K562 (cell line): ENCODE measurements around the gene PRICKLE2. TPM values are rescaled to one million over a fixed set of nuclear protein-coding genes. Genes with fewer than 3 reads are reported as not detected.
A peak's percentile ranks its signal among the peaks of the same experiment; 100 is the strongest.

Source experiments
- ATAC-seq: fragments of 200-7000 bp; cut with Tn5 transposase; 3 replicates; pipeline ENCODE4 v1.9.1; 2020; ENCODE audit warnings: moderate library complexity
- BruUV-seq: library from RNA; stranded (reverse); fragments of 400-500 nt; replicated peaks from 2 replicates; lab custom pipeline; 2021; lab: Mats Ljungman, UMichigan
- CTCF ChIA-PET: fragments of 300-600 bp; formaldehyde crosslinking; extraction: SDS; loops from one replicate; lab custom pipeline; 2021; ENCODE audit warnings: low intra/inter-chr PET ratio; lab: Yijun Ruan, JAX
- POLR2A ChIA-PET: fragments of 300-600, 350-650 bp; sonication (Branson Sonifier 250); formaldehyde crosslinking; extraction: SDS; loops from one replicate; lab custom pipeline; 2021; ENCODE audit warnings: antibody characterized with exemption, inconsistent platforms; lab: Yijun Ruan, JAX
- DNase-seq, 4 experiments: peaks; one replicate each; pipeline versions ENCODE4 v3.0.0 to v3.0.0-alpha.2; 2011 to 2018; ENCODE audit warnings: low spot score in 3 of 4, mixed read lengths in 3 of 4; ENCODE audit errors: extremely low read depth in 1 of 4
- FAIRE-seq: peaks from 2 replicates; lab custom pipeline; 2011; peaks lifted over from hg19 to GRCh38; lab: Jason Lieb, UNC
- H2AFZ ChIP-seq: 2 replicates; pipeline ENCODE4 v1.6.0; 2011; ENCODE audit warnings: low read depth, low read length, control low read depth, inconsistent platforms
- H3K27ac ChIP-seq: fragments of 200-600 bp; 3 replicates; pipeline ENCODE4 v1.8.0; 2011; ENCODE audit warnings: low read depth, mild to moderate bottlenecking, control low read depth, inconsistent platforms, low read length, moderate library complexity, mixed read lengths; ENCODE audit errors: extremely low read depth
- H3K27me3 ChIP-seq, 2 experiments: fragments of 300-600 bp in 1 of 2; 2 replicates in 1 of 2; 3 replicates in 1 of 2; pipeline versions ENCODE4 v1.6.0 to v1.8.0; 2011; ENCODE audit warnings: inconsistent platforms in 2 of 2, low read length in 2 of 2, mild to moderate bottlenecking in 1 of 2, mixed read lengths in 1 of 2, moderate library complexity in 1 of 2; ENCODE audit not compliant: control insufficient read depth in 2 of 2, insufficient read depth in 2 of 2
- H3K36me3 ChIP-seq: fragments of 300-600 bp; 3 replicates; pipeline ENCODE4 v1.8.0; 2011; ENCODE audit warnings: mild to moderate bottlenecking, low read length, inconsistent platforms; ENCODE audit not compliant: control insufficient read depth, insufficient read depth
- H3K4me1 ChIP-seq, 2 experiments: fragments of 200-600 bp in 1 of 2; replicated peaks in 1 of 2; 2 replicates in 1 of 2; 3 replicates in 1 of 2; pipeline versions ENCODE4 v1.5.1 to v1.8.0; 2011; ENCODE audit warnings: inconsistent platforms in 2 of 2, low read length in 2 of 2, mild to moderate bottlenecking in 1 of 2, mixed read lengths in 1 of 2, moderate library complexity in 1 of 2; ENCODE audit not compliant: control insufficient read depth in 2 of 2, insufficient read depth in 2 of 2
- H3K4me2 ChIP-seq: 2 replicates; pipeline ENCODE4 v1.6.1; 2011; ENCODE audit warnings: low read length, control low read depth, inconsistent platforms, mixed read lengths; ENCODE audit not compliant: insufficient read depth
- H3K4me3 ChIP-seq: fragments of 200-600 bp; sonication (generic), shearing (Covaris generic); 2 replicates; pipeline ENCODE4 v1.5.1; 2016; ENCODE audit warnings: control low read depth, inconsistent platforms
- H3K79me2 ChIP-seq: fragments of 200-600 bp; 3 replicates; pipeline ENCODE4 v1.8.0; 2011; ENCODE audit warnings: low read length, inconsistent platforms; ENCODE audit not compliant: control insufficient read depth, insufficient read depth
- H3K9ac ChIP-seq, 2 experiments: 2 replicates each; pipeline versions ENCODE4 v1.6.0 to v1.6.1; 2011; ENCODE audit warnings: low read depth in 2 of 2, low read length in 2 of 2, control low read depth in 1 of 2, inconsistent platforms in 1 of 2, mild to moderate bottlenecking in 1 of 2, mixed read lengths in 1 of 2; ENCODE audit not compliant: insufficient read depth in 1 of 2
- H3K9me1 ChIP-seq: one replicate; pipeline ENCODE4 v1.6.0; 2011; ENCODE audit warnings: inconsistent platforms, mild to moderate bottlenecking, low read length, moderate library complexity; ENCODE audit not compliant: control insufficient read depth, insufficient read depth
- H3K9me3 ChIP-seq: replicated peaks from 2 replicates; pipeline ENCODE4 v1.5.1; 2011; ENCODE audit warnings: low read depth, low read length, inconsistent platforms; ENCODE audit not compliant: control insufficient read depth, insufficient read depth
- H4K20me1 ChIP-seq: replicated peaks from 2 replicates; pipeline ENCODE4 v1.6.1; 2011; ENCODE audit warnings: low read length, inconsistent platforms, mixed read lengths; ENCODE audit not compliant: control insufficient read depth, insufficient read depth
- NFE2L1 ChIP-seq: fragments of 450-650 bp; IDR thresholded peaks from 2 replicates; pipeline ENCODE4 v1.6.1; 2016; ENCODE audit warnings: missing genetic modification characterization, low read depth, mild to moderate bottlenecking, missing compliant biosample characterization, moderate library complexity, borderline replicate concordance
- ZBTB11 ChIP-seq, 3 experiments: fragments of 200-800 bp in 1 of 3; fragments of 250-450 bp in 1 of 3; fragments of 450-650 bp in 1 of 3; sonication (Bioruptor Pico) in 1 of 3; sonication (Bioruptor generic) in 1 of 3; formaldehyde crosslinking in 1 of 3; IDR thresholded peaks; 2 replicates each; pipeline versions ENCODE4 v1.6.1 to v1.8.0; 2016 to 2022; ENCODE audit warnings: mild to moderate bottlenecking in 2 of 3, missing genetic modification characterization in 2 of 3, missing compliant biosample characterization in 1 of 3, moderate library complexity in 1 of 3
- WGBS: fragments of 100-300 bp; shearing (Covaris generic); methylation state at CpG from one replicate; pipeline ENCODE4 v1.1.6; 2016; ENCODE audit warnings: low coverage, mixed read lengths; ENCODE audit not compliant: insufficient coverage; ENCODE audit errors: missing lambda C conversion rate; 5-methylcytosine and 5-hydroxymethylcytosine counted together
- in situ Hi-C: fragments of 300-500 bp; cut with MboI; formaldehyde crosslinking; loops from 4 replicates; pipeline ENCODE4 v1.15.0; 2018; ENCODE audit warnings: inconsistent platforms, mixed read lengths
- intact Hi-C: fragments of 100-400 bp; cut with micrococcal nuclease; formaldehyde crosslinking; loops from 2 replicates; pipeline ENCODE4 v1.14.2; 2022
- polyA plus RNA-seq, 8 experiments: library from polyadenylated mRNA; depleted of rRNA in 4 of 8; stranded (reverse) in 5 of 8; unstranded in 3 of 8; fragments of >200 nt; fragmentation: Nextera tagmentation in 2 of 8; fragmentation: Illumina TruSeq in 1 of 8; extraction: Ambion mirVana in 2 of 8; extraction: Trizol in 1 of 8; gene quantifications; 2 replicates each; pipeline versions ENCODE4 v1.2.1 to v1.2.3, GENCODE V29; 2011 to 2014; ENCODE audit warnings: inconsistent platforms in 1 of 8, missing spikeins in 1 of 8
- total RNA-seq, 7 experiments: library from RNA; depleted of rRNA in 6 of 7; stranded (reverse); fragments of >200 nt in 6 of 7; fragmentation: Illumina TruSeq in 2 of 7; extraction: Trizol in 2 of 7; gene quantifications; 2 replicates each; pipeline versions ENCODE4 v1.2.1 to v1.2.3, GENCODE V29; 2011 to 2021; ENCODE audit warnings: low replicate concordance in 1 of 7

Gene PRICKLE2
- total and polyA plus RNA-seq, 9 of the 15 experiments (the other 6 are each of a cell fraction or from before 2014, with no cell fraction given) = 0.07 to 0.09 TPM; not detected in 7

- FAIRE-seq = no peak
- Histone ChIP-seq H3K9me3 (no peaks in the 10 kb centered on the region), H3K36me3 (no peaks in the 10 kb centered on the region), H4K20me1 (no peaks in the 10 kb centered on the region), H3K9me1 (no peaks in the 10 kb centered on the region), H3K4me2 (no peak overlapping the region), H2AFZ (no peak overlapping the region), H3K4me3 (no peak overlapping the region), H3K79me2 (no peaks in the 10 kb centered on the region), H3K4me1 (no peaks in the 10 kb centered on the region), H3K27me3 (peaks cover 0 to 5% of the 10 kb centered on the region in 2 experiments; a peak in 2 of 5 replicates), H3K27ac (no peak overlapping the region), H3K9ac (no peak overlapping the region)
- ChIA-PET CTCF (no interaction called here), POLR2A (no interaction called here)
- TF ChIP-seq ZBTB11 (CRISPR knock-in tag; IDR thresholded peaks at IDR 0.05) (peak in 1 of 3 experiments; percentile 72; a peak in 2 of 6 replicates), NFE2L1 (tag) (no peak)
- BruUV-seq = no TSS peak
- intact Hi-C loops (no loop called here), in situ Hi-C loops (no loop called here)
- ATAC-seq = no peak
- 0% methylated on average over 7 of the region's 7 CpGs for WGBS
- no peak for DNase-seq
These were observed 21.0 kb downstream of the PRICKLE2 start for GRCh38 chr3:64203969-64204908.
